Medulla oblongata (tissue), 1 donor: ENCODE data around the gene CMYA5.

ENCODE experiments used
- DNase-seq: peaks from one replicate; pipeline ENCODE4 v3.0.0-alpha.2; 2015; ENCODE audit errors: extremely low spot score

CMYA5 gene

DNA sequence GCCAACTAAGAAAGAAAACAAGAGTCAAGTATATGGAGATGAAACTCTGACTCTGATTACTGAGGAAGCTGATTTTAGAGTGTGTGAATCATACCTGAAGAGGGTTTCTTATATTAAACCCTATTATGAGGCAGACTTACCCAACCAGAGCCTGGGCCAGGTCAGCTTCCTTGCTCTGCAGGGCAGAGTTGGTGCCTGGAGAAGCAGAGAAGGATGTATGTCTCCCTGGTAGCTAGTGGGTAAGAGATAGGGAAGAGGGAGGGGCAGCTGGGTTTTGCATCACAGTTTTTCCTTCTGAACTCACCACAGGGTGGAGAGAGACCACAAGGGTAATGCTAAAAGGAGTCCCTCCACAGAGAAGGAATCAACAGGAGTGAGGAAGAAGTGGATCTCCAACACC is 104.1 kb downstream of the CMYA5 start:
- no peak for DNase-seq

DNA sequence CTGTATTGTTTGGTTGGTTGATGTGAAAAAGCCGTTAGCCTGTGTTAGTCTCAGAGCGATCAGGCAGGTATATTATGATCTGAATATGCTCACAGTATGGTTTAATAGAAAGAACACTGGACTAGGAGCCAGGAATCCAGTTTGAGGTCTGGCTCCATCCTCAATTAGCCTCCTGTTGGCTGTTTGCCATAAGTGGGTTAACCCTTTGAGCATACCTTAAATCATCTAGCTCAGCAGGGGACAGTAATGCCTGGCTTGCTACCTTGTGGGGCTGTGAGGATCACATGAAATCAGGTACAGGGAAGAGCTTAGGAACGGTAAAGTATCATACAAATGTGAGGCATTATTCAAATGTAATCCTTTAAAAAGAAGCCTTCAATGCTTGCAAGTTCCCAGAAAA is 104.7 kb downstream of the CMYA5 start:
- DNase-seq, result no peak

GRCh38 chr5:79795764-79796398 is 106.2 kb downstream of the CMYA5 start:
- DNase-seq, result no peak

- DNase-seq, result no peak
Measured at GRCh38 chr5:79798893-79799590, 109.4 kb downstream of the CMYA5 start.

DNA sequence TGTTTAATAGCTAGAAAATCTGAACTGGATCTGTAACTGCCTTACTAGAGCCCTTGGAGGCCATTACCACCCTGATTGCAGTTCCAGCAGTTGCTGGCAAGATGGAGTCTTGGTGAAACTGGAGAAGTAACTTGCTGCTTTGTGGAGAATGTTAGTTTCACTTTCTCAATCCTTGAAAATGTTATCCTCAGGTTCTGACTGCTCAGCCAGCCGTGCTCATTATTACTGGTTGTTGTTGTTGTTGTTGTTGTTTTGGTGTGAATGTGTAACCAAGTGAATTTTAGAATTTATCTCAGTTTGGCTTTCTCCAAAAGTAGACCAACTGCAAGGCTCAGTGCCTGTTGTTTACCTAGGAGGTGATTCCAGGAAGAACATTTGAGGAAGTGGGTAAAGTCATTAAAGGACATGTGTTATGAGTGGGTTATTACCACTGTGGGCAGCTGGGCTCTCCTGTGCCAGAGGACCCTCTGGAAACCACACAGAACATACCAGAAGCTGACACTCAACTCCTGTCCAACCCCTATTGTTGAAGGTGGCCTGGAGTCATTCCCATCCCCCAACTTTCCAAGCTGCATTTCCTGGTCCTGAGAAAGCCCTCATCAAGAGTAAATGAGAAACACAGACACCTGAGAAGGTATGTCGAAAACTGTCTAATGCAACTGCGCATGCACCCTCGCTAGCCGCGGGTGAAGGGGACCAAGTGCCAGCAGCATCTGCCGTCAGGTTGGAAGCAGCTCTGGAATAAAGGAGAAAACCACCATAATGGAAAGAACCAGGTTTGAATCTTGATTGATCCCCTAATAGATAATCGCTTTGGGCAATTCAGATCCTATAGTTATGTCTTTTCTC is 111.6 kb downstream of the CMYA5 start:
- no peak for DNase-seq

DNA sequence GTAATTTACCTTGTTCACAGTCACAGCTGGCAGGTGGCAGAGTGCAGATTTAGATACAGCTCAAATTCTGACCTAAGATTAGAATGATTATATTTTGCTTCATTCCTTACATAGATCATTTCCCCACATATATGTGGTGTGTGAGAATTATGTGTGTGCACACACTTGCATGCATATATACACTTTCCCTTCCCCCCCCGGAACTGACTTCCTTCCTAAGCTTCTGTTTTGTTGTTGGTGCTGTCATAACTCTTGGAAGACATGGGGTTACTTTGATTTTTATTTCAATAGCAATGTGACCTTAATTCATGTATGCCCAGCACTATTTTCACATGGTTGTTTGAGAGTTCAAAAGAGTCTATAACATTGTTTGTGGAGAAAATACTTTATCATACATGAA is 112.8 kb downstream of the CMYA5 start:
- DNase-seq, result no peak

DNA sequence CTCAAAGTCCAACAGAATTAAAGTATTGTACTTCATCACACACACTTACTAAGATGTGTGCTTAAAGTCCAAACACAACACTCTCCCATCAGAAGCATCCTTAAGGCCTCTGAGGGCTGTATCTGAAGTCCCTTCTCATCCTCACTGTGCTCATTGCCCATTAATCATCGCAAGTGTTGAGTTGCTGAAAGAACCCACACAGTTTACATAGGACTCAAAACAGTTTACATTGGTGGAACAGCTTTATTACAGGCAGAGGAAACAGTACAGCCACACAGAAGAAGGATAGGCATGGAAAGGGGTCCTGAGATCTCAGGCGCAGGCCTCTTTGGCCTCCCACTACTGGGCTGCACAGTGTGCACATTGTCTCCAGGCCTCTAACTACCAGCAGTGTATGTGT is 113.4 kb downstream of the CMYA5 start:
- DNase-seq, result no peak

DNA sequence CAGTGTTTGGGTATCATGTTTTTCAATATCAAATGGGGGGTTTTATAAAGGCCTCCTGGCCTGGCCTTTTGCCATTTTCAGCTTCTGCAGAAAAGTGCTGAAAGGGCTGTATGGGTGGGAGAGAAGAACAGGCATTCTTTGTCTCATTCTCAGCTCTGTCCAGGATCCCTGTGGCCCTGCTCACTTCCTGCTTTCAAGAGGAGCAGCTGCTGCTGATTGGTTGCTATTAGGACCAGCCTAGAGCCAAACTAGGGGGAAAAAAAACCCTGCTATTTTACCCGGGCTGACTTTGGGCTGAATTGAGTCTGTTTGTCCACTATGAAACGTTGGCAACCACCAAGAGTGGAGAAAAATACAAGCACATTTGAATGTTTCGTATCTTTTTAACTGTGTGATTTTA is 117.1 kb downstream of the CMYA5 start:
- DNase-seq, result peak; percentile 82

DNA sequence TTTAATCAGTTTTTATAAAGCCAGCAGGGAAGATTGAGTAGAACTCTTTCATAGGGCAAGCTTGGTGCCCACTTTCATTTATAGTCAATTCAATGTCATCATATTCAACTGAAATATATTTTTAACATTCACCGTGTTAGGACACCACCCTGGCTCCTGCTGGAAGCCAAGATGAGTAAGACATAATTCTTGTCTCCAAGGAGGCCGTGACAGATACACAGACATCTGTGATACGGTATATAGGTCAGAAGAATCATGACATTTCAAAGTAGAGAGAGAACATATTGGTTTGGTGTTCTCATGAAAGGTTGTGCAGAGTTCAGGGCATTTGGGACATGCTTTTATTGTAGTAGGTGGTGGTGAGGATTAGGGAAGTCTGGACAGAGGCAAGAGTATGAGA is 120.1 kb downstream of the CMYA5 start:
- no peak for DNase-seq

DNA sequence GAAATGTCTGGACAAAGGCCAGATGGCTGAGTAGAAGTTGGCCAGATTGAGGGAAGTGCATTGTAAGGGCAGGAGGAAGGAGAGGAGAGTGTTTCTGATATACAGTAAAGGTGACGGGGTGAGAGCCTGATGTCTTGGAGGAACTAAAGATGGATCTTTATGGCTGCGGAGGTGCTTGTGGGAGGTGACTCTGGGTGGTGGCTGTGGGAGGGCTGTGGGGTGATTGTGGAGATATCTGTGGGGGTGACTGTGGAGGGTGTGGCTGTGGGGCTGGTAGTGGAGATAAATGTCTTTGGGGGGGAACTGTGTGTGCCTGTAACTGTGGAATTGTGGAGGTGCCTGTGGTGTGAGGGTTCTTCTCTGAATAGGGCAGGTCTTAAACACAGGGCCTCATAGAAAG is 121.4 kb downstream of the CMYA5 start:
- no peak for DNase-seq

DNA sequence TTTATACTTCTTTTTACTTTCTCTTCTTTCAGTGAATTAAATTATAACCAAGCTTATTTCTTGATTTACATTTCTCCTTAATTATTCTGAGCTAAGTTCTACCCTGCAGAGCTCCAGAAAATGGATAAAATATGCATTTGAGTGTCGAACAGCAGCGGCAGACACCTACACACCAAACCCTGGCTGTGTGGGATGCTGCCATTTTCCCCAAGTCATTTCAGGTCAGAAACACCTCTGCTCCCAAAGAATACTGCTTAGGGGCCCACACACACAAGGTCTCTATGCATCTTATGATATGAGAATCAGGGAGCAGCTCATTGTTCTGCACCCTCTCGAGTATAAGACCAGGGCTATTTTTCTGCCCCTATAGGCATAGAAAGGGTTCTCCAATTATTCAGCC is 122.3 kb downstream of the CMYA5 start:
- no peak for DNase-seq

GRCh38 chr5:79814699-79815098 is 125.1 kb downstream of the CMYA5 start:
- no peak for DNase-seq

GRCh38 chr5:79816014-79816413 is 126.4 kb downstream of the CMYA5 start:
- no peak for DNase-seq

DNA sequence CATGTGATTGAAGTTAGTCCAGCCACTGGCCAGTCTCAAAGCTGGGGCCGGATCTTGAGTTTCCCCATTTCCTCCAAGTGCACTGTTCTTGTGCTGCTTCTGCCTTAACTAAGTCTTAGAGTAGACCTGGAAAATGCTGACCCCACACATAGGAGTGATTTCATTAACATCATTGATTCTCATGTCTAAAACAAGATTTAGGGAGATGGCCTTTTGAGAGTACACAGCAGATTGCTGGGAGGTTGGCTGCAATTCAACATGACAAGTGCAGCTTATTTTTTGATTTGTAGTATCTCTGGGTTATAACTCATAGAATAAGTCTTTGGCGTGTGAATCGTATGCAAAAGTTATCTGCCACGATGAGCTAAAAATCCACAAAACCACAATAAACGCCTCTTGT is 131.0 kb downstream of the CMYA5 start:
- DNase-seq, result no peak

DNA sequence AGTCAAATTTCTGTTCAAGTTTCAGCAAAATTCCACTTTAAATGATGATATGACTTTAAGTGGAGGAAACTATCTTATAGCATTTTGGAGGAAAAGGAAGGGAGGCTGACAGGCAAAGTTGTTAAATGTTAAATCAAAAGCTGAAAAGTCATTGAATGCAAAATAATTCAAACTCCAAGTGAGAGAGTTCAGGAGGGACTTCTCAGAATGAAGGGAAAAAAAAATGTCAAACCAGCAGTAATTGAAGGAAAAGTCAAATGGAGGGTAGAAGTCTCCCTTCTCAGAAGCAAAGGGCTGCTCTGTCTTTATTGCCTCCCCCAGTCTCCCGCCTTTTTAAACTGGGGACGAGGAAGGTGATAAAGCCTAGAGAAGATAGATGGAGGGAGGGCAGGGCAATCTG is 134.8 kb downstream of the CMYA5 start:
- no peak for DNase-seq

DNA sequence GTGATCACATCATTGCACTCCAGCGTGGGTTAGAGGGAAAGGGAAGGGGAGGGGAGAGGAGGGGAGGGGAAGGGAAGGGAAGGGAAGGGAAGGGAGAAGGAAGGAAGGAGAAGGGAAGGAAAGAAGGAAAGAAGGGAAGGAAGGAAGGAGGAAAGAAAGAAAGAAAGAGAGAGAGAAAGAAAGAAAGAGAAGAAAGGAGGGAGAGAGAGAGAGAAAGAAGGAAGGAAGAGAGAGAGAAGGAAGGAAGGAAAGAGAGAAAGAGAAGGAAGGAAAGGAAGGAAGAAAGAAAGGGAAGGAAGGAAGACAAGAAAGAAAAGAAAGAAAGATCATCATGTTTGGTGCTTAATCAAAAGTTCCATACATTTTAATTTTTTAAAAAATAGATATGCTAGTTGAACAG is 136.2 kb downstream of the CMYA5 start:
- DNase-seq, result no peak

DNA sequence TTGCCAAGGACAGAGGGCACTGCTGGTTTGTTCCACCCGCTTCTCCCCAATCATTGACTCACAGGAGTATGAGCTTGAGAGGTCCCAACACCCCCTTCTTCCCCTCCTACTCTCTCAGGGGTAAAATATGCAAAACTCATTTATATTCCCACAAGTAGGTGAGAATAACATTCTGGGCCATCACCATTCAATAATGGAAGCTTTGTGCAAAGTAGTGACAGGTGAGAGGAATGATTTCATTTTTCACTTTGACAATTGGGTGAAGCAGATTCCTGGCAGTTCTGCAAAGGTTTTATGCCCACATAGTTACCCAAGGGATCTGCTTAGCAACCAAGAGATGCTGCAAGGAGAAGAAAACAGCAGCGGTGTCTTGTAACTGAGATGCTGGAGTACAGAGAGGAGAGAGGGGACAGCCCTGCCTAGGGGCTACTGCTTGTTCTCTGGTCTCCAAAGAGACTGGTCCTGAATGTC is 137.6 kb downstream of the CMYA5 start:
- no peak for DNase-seq

DNA sequence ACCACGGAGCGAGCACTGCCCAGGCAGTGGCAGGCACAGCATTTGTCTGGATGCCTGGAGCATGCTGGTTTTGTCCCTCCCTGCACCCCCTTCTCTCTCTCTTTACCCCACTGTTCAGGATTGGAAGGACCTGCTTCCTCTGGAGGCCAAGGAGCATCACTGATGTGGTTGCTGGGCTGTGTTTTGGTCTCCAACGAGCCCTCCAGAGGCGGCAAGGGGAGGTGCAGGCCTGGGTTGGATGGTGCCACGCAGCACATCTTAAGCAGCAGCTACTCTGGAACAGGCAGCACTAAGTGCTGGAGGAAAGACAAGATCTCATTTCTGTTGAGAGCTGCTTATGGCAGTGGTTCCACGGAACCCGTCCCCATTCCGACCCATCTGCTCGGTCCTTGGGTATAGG is 139.6 kb downstream of the CMYA5 start:
- DNase-seq, result no peak

DNA sequence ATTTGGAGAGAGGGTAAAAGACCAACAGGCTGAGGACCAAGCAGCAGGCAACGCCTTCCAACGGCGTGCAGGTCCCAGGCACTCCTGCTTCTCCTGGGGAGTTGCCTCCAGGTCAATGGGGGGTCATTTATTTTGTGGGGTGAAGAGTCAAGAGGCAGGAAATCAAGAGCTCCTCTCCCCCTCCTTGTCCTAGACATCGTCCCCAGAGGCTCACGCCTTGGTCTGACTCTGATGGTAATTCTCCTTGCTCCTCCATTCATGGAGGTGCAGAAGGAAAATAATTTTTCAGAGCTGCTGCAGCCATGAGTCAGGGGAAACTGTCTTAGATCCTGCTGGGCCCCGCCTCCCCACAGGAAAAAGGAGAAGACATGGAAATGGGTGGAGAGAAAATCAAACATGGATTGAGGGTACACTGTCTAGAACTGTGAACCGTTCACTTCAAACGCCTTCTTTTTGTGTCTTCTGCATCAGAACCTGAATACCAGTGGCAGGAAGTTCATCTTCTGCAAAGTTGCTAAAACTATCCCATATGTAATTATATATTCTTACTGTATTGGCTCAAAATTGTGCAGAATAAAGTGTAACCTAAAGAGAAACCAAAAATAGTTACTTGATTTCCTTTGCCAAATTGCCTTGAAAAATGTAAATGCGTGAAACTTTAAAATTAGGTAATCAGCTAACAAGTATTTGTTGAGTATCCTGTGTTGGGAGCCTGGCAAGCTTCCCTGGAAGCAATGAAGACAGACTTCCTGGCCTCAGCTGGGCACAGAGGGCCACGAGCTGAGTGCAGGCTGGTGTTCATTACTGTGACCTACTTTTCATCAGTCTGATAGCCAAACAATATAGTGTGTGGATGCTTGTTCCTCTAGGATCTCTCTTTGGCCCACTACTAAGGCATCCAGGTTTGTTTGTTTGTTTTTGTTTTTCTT is 142.0 kb downstream of the CMYA5 start:
- DNase-seq, result peak; percentile 16

DNA sequence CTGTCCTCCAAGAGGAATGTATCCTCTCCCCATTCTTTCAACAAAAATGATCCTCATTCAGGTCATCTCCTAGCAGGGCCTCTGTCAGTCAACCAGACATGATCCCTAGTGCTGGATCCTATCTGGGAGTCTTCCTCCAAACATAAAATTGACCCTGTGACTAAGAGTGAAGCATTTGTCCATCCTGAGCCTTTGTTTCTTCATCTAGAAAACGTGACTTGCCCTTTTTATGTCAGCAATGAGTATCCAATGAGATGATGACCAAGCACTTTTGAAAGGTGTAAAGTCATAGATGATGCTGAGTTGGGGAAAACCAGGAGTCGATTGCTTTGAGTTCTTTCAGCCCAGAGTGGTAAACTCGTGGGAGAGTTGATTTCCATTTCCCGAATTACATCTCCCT is 143.3 kb downstream of the CMYA5 start:
- DNase-seq, result no peak

DNA sequence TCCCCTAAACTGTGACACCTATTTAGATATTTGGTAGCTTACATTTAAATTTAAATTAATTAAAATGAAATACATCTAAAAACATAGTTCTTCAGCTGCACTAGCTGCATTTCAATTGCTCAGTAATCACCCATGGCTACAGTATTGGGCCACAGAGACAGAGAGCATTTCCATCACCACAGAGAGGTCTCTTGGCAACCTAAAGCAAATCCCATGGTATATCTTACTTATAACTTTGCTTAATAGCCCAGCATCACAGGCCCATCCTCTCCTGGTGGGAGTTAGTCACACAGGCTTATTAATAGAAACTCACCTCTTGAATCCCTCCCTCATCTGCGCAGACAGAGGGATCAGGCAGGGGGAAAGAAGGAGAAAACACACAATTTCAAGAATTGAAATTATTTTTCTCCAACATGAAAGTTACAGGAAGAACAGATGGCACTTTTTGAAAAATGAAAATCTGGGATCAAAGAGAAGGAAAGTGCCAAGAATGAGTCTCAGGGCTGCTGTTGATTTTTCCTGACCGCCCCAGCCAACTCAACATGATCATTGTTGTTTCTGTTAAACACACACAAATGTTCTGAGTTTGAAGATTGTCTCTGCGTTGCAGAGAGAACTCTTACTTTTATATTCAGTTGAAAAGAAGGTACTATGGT is 144.6 kb downstream of the CMYA5 start:
- no peak for DNase-seq
